SH-SY5Y (cell line): ENCODE data around the gene DBH.

Experiments used
- GATA2 ChIP-seq: IDR thresholded peaks from 2 replicates; pipeline ENCODE4 v1.6.1; 2011; ENCODE audit warnings: mild to moderate bottlenecking, low read depth, low read length
- GATA3 ChIP-seq: IDR thresholded peaks from 2 replicates; pipeline ENCODE4 v1.6.1; 2011; ENCODE audit warnings: low read depth, mild to moderate bottlenecking, low read length, moderate library complexity

GRCh38 chr9:133700819-133701320, 64.7 kb downstream of the DBH start:
- TF ChIP-seq GATA2 (no peak), GATA3 (no peak)
